GM12891 (cell line): ENCODE results near the gene ACP3.
"Not testable (repeated sequence)": the region's sequence is repeated elsewhere in the genome, so short reads cannot be mapped to it uniquely, and the experiment has no call there.

ENCODE experiments used
- DNase-seq: peaks from one replicate; pipeline ENCODE4 v3.0.0; 2011; ENCODE audit warnings: low spot score; ENCODE audit not compliant: insufficient read length
- FAIRE-seq: peaks from 2 replicates; lab custom pipeline; 2011; peaks lifted over from hg19 to GRCh38; lab: Jason Lieb, UNC
- PAX5 ChIP-seq: IDR thresholded peaks from 2 replicates; pipeline ENCODE4 v1.6.1; 2011; ENCODE audit warnings: low read length, moderate library complexity, mild to moderate bottlenecking; ENCODE audit not compliant: insufficient read depth, severe bottlenecking
- POLR2A ChIP-seq: IDR thresholded peaks from 2 replicates; pipeline ENCODE4 v1.6.1; 2011; ENCODE audit warnings: low read depth, low read length, control low read depth
- POLR2AphosphoS5 ChIP-seq: IDR thresholded peaks from 2 replicates; pipeline ENCODE4 v1.6.1; 2011; ENCODE audit warnings: low read depth, low read length, control low read depth
- POU2F2 ChIP-seq: IDR thresholded peaks from 2 replicates; pipeline ENCODE4 v1.6.1; 2011; ENCODE audit warnings: low read depth, mild to moderate bottlenecking, control low read depth, low read length, moderate library complexity
- SPI1 ChIP-seq: IDR thresholded peaks from 2 replicates; pipeline ENCODE4 v1.6.1; 2011; ENCODE audit warnings: low read depth, low read length, control low read depth
- TAF1 ChIP-seq: IDR thresholded peaks from 2 replicates; pipeline ENCODE4 v1.6.1; 2011; ENCODE audit warnings: low read depth, low read length, control low read depth

Gene ACP3

GRCh38 chr3:132386259-132386658 is 69.1 kb downstream of the ACP3 start:
- TF ChIP-seq PAX5 (no peak), POLR2A (no peak), TAF1 (no peak), POU2F2 (no peak), POLR2AphosphoS5 (no peak), SPI1 (no peak)
- DNase-seq (no peak), FAIRE-seq (no peak)

- DNase-seq, FAIRE-seq: not testable (repeated sequence)
Measured at GRCh38 chr3:132392675-132393074, 75.5 kb downstream of the ACP3 start.

DNA sequence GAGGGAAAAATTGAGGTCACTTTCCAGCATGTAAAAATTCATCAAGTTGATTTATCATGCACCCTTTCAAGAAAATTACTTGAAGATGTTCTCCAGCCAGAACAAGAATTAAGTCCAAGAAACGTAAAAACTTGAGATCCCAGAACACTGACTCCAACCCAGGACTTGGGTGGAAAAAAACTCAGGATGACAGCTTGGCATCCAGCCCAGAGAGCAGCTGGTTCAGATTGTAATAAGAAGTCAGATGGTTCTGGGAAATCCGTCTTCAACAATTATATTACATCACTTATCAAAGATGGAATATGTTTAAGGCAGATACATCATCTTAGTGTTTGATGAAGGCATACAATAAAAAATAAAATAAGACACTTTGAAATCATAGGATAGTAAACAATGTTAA is 77.1 kb downstream of the ACP3 start:
- FAIRE-seq (no peak), DNase-seq (no peak)
- TF ChIP-seq TAF1 (no peak), POLR2A (no peak), PAX5 (no peak), SPI1 (no peak), POU2F2 (no peak), POLR2AphosphoS5 (no peak)

GRCh38 chr3:132395126-132395525 is 77.9 kb downstream of the ACP3 start:
- FAIRE-seq (no peak), DNase-seq (no peak)
- no peak for TF ChIP-seq PAX5
- no peak for TF ChIP-seq POU2F2
- TF ChIP-seq POLR2A: no peak
- TF ChIP-seq TAF1: no peak

- DNase-seq (no peak), FAIRE-seq (no peak)
- no peak for TF ChIP-seq PAX5
- TF ChIP-seq POU2F2: no peak
- no peak for TF ChIP-seq POLR2AphosphoS5
- TF ChIP-seq POLR2A: no peak
Measured at GRCh38 chr3:132396255-132396654, 79.0 kb downstream of the ACP3 start.

GRCh38 chr3:132396776-132397175 is 79.6 kb downstream of the ACP3 start:
- FAIRE-seq: peak; percentile 23
- DNase-seq: not testable (repeated sequence)

GRCh38 chr3:132399054-132399929 is 82.1 kb downstream of the ACP3 start:
- FAIRE-seq (peak; percentile 86), DNase-seq (peak; percentile 18)
- TF ChIP-seq POLR2A (no peak), SPI1 (no peak), TAF1 (no peak), POU2F2 (no peak), PAX5 (no peak), POLR2AphosphoS5 (no peak)

DNA sequence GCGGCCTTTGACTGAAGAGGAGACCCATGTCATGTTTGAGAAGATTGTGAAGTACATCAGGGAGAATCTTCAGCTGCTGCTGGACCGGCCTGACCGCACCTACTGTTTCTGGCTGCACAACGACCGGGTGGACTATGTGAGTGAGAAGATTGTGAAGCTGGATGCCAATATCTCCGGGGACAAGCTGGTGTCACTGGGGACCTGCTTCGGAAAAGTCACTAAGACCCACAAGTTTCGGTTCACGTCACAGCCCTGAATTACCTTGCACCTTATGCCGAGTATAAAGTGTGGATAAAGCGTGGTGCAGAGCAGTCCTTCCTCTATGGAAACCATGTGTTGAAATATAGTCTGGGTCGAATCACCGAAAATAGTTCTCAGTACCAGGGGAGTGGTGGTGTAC is 84.0 kb downstream of the ACP3 start:
- DNase-seq (no peak), FAIRE-seq (no peak)
- TF ChIP-seq POLR2AphosphoS5: no peak

DNA sequence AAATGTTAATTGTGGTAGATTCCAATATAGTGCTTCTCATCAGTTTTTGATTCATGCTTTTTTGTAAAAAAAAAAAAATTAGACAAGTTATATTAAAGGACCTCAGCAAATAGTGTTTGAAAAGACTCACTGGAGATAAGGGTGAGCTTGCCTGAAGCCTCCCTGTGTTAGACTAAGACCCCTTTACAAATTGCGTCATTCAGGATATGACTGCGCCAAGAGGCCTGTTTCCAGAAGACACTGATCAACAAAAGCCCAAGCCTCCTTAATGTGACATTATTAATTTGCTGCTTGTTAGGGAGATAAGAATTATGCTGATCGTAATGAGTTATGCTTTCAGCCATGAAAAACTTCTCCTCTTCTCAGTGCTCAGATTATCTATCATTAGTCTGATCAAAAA is 87.1 kb downstream of the ACP3 start:
- DNase-seq: no peak
- FAIRE-seq: no peak
- no peak for TF ChIP-seq PAX5
- no peak for TF ChIP-seq POLR2AphosphoS5
- TF ChIP-seq SPI1: no peak
- no peak for TF ChIP-seq POLR2A
- no peak for TF ChIP-seq TAF1
- TF ChIP-seq POU2F2: no peak

DNA sequence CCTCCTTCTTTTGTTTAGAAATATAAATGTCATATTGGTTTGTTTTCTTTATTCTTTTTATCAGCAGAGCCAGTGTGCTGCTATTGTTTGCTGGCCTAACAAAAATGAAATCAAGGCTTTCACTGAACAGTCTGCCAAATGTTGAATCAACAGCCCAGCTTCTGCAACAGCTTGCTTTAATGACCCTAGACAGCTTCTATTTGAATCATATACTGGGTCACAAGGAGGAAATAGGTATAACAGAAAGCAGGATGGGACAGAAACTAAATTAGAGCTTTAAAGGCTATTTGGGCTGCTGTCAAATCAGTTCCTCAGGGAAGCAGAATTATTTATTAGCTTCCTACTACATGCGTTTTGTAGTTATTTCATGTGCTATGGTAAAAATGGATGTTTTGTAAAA is 88.0 kb downstream of the ACP3 start:
- TF ChIP-seq TAF1: no peak
- no peak for TF ChIP-seq POLR2A
- no peak for TF ChIP-seq POLR2AphosphoS5
- no peak for TF ChIP-seq SPI1
- no peak for TF ChIP-seq PAX5
- no peak for TF ChIP-seq POU2F2
- DNase-seq: no peak
- FAIRE-seq: no peak

DNA sequence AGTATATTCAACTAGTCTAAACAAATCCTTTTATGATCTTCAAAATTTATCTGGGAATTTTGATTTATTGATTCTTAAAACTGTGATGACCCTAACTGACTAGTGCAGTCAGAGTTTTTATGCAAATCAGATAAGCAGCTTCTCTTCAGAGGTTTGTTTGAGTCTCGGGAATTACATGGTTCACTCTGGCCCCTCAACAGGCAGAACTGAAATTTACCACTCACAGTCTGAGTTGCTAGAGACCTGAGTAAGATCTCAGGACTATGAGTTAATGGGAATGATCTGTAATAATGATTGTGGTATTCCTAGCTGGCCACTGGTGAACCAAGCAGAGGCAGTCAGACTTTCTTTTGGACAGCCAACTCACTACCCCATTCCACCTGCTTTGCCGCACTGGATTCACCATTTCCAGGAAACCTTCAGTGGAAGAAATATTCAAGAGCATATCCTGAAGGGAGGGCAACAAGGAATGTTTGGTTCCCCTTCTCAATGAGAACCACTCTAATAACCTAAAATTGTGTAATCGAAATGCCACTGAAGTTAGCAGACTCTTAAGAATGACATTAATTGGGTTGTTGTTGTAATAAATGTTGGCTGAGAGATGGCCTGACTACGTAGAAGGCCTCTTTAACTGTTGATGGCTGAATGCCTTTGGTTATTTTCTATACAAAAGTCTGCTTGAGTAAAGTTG is 88.5 kb downstream of the ACP3 start:
- TF ChIP-seq SPI1 (peak; percentile 24; the same call in 1 of the 2 replicates), POU2F2 (no peak), POLR2A (no peak), POLR2AphosphoS5 (no peak), PAX5 (no peak), TAF1 (no peak)
- FAIRE-seq: peak; percentile 33
- no peak for DNase-seq
